DOHH2 (cell line): ENCODE results near the gene CATSPER1.

ENCODE experiments used
- EZH2phosphoT487 ChIP-seq: fragments of 200-600 bp; sonication (generic); IDR thresholded peaks from 2 replicates; pipeline ENCODE4 v1.6.1; 2017; ENCODE audit warnings: borderline replicate concordance, mild to moderate bottlenecking, antibody characterized with exemption, low read length, moderate library complexity, mixed read lengths
- TF ChIP-seq, protein P1 (sequence below): fragments of 200-600 bp; sonication (generic); IDR thresholded peaks from one replicate; pipeline ENCODE4 v1.5.1; 2014; ENCODE audit warnings: antibody characterized with exemption, mild to moderate bottlenecking, low read depth, low read length; ENCODE audit not compliant: poor library complexity, severe bottlenecking

DNA sequence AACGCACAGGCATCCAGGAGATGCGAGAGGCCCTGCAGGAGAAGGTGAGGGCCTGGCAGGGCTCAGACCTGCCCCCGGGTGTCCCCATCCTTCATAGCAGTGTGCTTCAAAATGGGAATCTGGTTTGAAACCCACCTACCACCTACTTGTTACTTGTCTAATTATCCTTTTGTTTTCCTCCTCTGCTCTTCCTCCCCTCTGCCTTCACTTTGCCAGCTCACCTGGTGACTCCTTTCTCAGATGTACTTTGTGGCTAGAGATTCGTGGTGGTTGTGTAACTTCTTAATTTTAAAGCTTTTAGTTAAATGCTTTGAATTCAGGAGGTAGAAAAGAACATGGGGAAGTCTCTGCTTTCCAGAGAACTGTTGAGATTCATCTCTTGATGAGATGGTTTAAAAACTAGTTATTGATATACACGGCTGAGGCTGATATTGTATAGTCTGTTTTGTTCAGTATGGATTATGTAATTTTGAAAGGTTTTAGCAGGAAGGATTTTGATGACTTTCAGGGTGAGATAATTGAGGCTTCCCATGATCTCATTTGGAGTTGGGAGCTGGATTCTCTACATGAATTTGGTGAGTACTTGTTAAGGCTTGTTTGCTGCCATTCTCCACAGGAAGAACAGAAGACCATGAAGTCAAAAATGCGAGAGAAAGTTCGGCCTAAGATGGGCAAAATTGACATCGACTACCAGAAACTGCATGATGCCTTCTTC, 33.8 kb upstream of the CATSPER1 start:
- TF ChIP-seq, protein P1, sequence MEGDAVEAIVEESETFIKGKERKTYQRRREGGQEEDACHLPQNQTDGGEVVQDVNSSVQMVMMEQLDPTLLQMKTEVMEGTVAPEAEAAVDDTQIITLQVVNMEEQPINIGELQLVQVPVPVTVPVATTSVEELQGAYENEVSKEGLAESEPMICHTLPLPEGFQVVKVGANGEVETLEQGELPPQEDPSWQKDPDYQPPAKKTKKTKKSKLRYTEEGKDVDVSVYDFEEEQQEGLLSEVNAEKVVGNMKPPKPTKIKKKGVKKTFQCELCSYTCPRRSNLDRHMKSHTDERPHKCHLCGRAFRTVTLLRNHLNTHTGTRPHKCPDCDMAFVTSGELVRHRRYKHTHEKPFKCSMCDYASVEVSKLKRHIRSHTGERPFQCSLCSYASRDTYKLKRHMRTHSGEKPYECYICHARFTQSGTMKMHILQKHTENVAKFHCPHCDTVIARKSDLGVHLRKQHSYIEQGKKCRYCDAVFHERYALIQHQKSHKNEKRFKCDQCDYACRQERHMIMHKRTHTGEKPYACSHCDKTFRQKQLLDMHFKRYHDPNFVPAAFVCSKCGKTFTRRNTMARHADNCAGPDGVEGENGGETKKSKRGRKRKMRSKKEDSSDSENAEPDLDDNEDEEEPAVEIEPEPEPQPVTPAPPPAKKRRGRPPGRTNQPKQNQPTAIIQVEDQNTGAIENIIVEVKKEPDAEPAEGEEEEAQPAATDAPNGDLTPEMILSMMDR = no peak
- no peak for TF ChIP-seq EZH2phosphoT487
